GM18951 (cell line): Measurements from ENCODE around the gene MIA2.

Experiments used
- POLR2A ChIP-seq: IDR thresholded peaks from 4 replicates; pipeline ENCODE4 v1.6.1; 2011; ENCODE audit warnings: mild to moderate bottlenecking; ENCODE audit not compliant: insufficient read length, insufficient read depth; ENCODE audit errors: extremely low read depth
- in situ Hi-C: fragments of 300-500 bp; cut with MboI; formaldehyde crosslinking; loops from one replicate; pipeline ENCODE4 v1.12.0; 2022; ENCODE audit warnings: low sequenced_read_pairs, mixed read lengths, inconsistent platforms; ENCODE audit not compliant: unreplicated experiment

The MIA2 gene

GRCh38 chr14:39382463-39382862, 148.7 kb downstream of the MIA2 start:
- in situ Hi-C loops = no loop called here
- no peak for TF ChIP-seq POLR2A

DNA sequence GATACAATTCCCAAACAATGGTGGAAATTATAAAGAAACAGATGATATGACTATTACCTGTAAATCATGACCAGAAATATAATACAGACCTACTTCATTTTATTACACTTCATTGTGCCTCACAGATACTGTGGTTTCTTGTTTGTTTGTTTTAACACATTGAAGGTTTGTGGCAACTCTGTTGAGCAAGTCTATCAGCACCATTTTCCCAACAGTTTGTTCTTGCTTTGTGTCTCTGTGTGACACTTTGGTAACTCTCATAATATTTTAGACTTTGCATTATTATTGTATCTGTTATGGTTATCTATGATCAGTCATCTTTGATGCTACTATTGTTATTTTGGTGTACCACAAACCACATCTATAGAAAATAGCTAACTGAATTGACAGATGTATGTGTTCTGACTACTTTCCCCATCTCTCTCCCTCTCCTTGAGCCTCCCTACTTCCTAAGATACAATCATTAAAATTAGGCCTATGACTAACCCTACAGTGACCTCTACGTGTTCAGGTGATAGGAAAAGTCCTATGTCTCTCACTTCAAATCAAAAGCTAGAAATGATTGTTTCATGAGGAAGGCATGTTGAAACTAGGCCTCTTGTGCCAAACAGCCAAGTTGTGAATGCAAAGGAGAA, 149.4 kb downstream of the MIA2 start:
- in situ Hi-C loops = no loop called here
- TF ChIP-seq POLR2A = no peak

GRCh38 chr14:39383741-39384140, 150.0 kb downstream of the MIA2 start:
- TF ChIP-seq POLR2A = no peak
- in situ Hi-C loops = no loop called here

DNA sequence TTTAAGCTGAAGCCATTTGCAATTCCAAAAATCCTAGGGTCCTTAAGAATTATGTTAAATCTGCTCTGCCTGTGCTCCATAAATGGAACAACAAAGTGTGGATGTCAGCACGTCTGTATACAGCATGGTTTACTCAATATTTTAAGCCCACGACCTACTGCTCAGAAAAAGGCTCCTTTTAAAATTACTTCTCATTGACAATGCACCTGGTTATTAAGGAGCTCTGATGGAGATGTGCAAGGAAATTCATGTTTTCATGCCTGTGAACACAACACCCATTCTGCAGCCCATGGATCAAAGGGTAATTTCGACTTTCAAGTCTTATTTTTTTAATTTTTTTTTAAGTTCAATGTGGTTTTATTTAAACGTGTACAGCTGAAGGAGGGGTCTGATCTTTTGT, 150.5 kb downstream of the MIA2 start:
- in situ Hi-C loops = no loop called here
- no peak for TF ChIP-seq POLR2A

GRCh38 chr14:39393289-39393688, 159.6 kb downstream of the MIA2 start:
- in situ Hi-C loops = no loop called here
- TF ChIP-seq POLR2A = no peak

GRCh38 chr14:39395555-39396254, 162.0 kb downstream of the MIA2 start:
- no peak for TF ChIP-seq POLR2A
- in situ Hi-C loops = no loop called here

DNA sequence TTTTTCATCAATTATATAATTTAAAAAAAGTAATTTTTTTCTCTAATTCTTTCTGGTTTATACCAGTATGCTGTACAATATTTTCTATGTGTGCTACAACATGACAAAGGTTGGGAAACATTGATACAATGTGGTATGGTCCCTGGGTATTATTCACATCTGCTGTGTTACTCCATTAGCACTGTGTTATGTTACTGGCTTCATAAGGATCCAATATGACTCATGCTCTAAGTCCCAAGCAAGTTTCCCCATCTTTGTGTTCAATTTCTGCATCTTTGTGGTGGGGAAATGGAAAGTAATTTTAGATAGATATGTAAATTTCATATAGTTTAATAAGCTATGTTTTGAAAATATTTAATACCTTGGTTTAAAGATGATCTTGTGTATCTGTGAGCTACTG, 162.7 kb downstream of the MIA2 start:
- no peak for TF ChIP-seq POLR2A
- in situ Hi-C loops = no loop called here

- in situ Hi-C loops = no loop called here
- TF ChIP-seq POLR2A = no peak
Measured at GRCh38 chr14:39398382-39398781, 164.7 kb downstream of the MIA2 start.

DNA sequence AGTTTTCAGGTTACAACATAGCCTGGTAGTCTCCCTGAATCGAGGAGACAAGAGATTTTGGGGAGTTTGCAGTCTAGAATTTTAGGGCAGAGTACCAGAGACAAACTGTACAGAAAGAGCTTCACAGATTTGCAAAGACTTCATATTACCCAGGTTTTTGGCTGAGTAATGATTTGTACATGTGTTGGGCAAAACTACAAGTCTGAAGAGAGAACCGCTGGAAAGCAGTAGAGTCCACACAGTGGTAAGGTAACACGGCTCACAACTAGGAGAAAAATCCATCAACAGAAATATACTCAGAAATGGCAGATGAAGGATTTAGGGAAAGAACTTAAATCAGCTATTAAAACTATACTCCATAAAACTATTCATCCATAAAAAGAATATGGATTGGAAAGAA, 172.8 kb downstream of the MIA2 start:
- in situ Hi-C loops = no loop called here
- TF ChIP-seq POLR2A = no peak

- TF ChIP-seq POLR2A = no peak
- in situ Hi-C loops = no loop called here
Measured at GRCh38 chr14:39416072-39416471, 182.4 kb downstream of the MIA2 start.

GRCh38 chr14:39417014-39417413, 183.3 kb downstream of the MIA2 start:
- in situ Hi-C loops = no loop called here
- no peak for TF ChIP-seq POLR2A

DNA sequence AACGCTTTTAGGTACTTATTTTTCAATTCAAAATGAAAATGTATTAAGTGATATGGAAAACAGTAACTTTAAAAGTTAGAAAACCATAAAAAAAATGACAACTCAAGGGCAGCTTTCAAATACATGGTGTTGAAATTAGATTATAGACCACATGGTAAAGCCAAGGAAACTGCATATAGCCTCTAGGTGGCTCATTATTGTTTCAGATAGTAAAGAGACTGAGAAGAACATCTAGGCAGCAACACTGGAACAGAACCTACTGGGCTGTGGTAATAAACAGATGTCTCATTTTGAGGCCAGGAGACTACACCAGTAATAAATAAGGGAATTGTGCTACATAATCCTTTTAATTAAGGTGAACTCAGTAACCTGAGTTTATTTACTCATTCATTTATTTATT, 185.6 kb downstream of the MIA2 start:
- in situ Hi-C loops = no loop called here
- TF ChIP-seq POLR2A = no peak

DNA sequence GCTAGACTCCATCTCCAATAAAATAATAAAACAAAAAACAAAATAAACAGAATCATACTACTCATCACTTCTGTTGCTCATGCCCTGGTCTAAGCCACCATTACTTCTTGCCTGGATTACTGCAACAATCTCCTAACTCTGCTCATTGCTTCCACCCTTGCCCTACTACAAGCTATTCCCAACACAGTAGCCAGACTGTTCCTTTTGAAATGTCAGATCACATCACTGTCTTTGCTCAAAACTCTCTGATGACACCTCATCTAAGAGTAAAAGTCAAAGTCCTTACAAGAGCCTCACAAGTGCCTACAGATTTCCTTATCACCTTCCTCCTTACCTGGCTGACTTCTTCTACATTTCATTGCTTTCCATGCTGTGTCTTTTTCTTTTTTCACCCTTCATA, 188.5 kb downstream of the MIA2 start:
- in situ Hi-C loops = no loop called here
- no peak for TF ChIP-seq POLR2A

DNA sequence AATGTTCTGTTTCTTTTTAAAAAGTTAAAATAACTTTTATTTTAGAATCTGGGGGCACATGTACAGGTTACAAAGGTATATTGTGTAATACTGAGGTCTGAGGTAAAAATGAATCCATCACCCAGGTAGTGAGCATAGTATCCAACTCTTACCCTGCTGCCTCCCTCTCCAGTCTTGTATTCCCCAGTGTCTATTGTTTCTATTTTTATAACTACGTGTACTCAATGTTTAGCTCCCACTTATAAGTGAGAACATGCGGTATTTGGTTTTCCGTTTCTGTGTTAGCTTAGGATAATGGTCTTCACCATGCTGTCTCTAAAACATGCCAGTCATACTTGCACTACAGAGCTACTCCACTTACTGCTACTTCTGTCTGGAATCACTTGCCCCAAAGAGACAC, 190.1 kb downstream of the MIA2 start:
- TF ChIP-seq POLR2A = no peak
- in situ Hi-C loops = no loop called here

DNA sequence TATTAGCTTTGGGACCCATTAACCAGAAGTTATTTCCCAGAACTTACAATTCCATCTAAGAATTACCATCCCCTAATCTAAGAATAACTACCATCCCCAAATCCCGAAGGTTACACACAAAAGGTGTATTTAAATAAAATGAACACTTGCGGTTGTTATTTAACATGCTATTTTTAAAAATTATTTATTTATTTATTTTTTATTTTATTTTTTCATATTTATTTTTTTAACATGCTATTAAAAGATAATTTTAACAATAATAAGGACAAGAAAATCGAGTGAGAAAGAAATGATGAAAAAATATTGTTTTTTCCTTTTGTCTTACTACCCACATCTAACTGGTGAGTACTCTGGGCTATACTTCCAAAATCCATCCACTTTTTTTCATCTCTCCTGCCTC, 192.2 kb downstream of the MIA2 start:
- no peak for TF ChIP-seq POLR2A
- in situ Hi-C loops = loop anchor here (25.0 kb wide), 1 partner anchor 314 kb away; the partner anchor contains the start of genes GEMIN2 and SEC23A

- in situ Hi-C loops = loop anchor here (25.0 kb wide), 1 partner anchor 314 kb away; the partner anchor contains the start of genes GEMIN2 and SEC23A
- no peak for TF ChIP-seq POLR2A
Measured at GRCh38 chr14:39426605-39427004, 192.9 kb downstream of the MIA2 start.
